Measurements from ENCODE around the gene RPS14. TPM values are rescaled to one million over a fixed set of nuclear protein-coding genes. Genes with fewer than 3 reads are reported as not detected.

The RPS14 gene
- total RNA-seq = 3,362 and 3,967 TPM in 2 replicates

GRCh38 chr5:150449517-150450339, at the start of gene RPS14:
RPS14 (minus strand) TSS chr5:150449739; CDS start chr5:150447733, 2,006 bp downstream.

GRCh38 chr5:150412319-150413175, 37.0 kb downstream of the RPS14 start, which contains the start of gene CD74:
CD74 (minus strand) TSS chr5:150412910; CDS start chr5:150412749, 161 bp downstream.

Other genes starting within 250 kb of the RPS14 start
- not detected in 2 replicates for gene CAMK2A, start 160.0 kb downstream of the RPS14 start, total RNA-seq
- gene ARSI, start 146.8 kb downstream of the RPS14 start, total RNA-seq = 0.32 and 2.0 TPM in 2 replicates
- gene TCOF1, start 92.0 kb downstream of the RPS14 start, total RNA-seq = 12.8 and 16.4 TPM in 2 replicates
- gene CD74, start 36.8 kb downstream of the RPS14 start, total RNA-seq = 0.65 TPM in 1 of 2 replicates, not detected in the other
- gene NDST1, start 58.4 kb upstream of the RPS14 start, total RNA-seq = 79.7 and 94.1 TPM in 2 replicates
- 68.2 and 86.0 TPM in 2 replicates for gene SYNPO, start 190.9 kb upstream of the RPS14 start, total RNA-seq
- 0.54 TPM in 1 of 2 replicates, not detected in the other for gene MYOZ3, start 211.5 kb upstream of the RPS14 start, total RNA-seq